Erythroblast (primary cell): ENCODE measurements around the gene NOTCH2.

ENCODE experiments used
- GATA1 ChIP-seq: IDR thresholded peaks from 2 replicates; pipeline ENCODE4 v1.6.1; 2011; ENCODE audit warnings: low read depth, mild to moderate bottlenecking, control low read depth, low read length, moderate library complexity
- POLR2A ChIP-seq: IDR thresholded peaks from 2 replicates; pipeline ENCODE4 v1.6.1; 2011; ENCODE audit warnings: mild to moderate bottlenecking, low read length

DNA sequence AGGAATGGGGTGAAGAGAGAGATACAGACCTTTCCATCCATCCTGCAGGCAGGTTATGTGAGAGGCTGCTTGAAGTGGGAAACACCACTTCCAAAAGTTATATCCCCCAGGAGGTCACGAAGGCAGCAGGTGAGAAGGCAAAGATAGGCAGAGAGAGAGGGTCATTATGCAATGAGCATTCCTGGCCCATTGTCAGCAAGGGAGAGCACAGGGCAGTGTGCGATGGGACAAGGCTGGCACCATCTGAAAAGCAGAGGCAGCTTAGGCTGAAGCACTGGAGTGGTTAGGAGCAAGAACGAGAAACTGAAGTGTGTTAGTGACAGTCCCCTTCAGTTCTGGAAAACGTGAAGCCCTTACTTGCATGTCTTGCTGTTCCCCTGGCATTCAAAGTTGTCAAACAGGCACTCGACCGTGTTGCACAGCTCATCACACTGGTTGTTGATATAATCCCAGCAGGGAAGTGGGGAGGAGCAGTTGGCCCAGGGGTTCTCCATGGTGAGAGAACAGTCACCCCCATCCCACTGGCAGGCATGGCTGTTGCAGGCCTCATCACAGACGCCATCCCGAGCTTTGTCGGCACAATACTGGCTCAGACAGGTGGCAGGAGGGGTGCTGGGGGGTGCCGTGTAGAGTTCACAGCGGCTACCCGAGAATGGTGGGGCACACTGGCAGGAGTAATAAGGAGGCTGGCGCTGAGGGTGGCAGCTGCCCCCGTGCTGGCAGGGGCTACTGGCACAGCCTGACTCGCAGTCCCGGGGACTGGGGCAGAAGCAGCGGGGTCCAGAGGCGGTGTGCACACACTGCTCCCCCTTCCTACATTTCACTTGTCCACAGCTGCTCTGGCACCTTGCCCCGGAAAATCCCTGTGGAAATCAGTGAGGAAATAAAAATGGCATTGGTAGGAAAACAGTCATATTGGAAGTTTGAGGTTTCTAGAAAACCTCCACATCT lies 144.2 kb downstream of the NOTCH2 start:
- no peak for TF ChIP-seq POLR2A
- no peak for TF ChIP-seq GATA1
